ENCODE measurements around the gene RABGAP1L. TPM values are rescaled to one million over a fixed set of nuclear protein-coding genes. Genes with fewer than 3 reads are reported as not detected.

Gene RABGAP1L
- total and polyA plus RNA-seq, 2 of the 4 experiments (the other 2 are of a cell fraction): 7.9 to 26.7 TPM

GRCh38 chr1:174413632-174414031 lies 254.3 kb downstream of the RABGAP1L start:
- in situ Hi-C loops (cut with MboI; ENCODE audit: low sequenced_read_pairs): no loop called here
- Histone ChIP-seq H3K4me2 (ENCODE audit: low read depth, low read length) (peak overlapping the region; percentile 3; the same call in 1 of the 2 replicates), H4K20me1 (ENCODE audit: insufficient read depth, low read length) (no peaks in the 10 kb centered on the region), H3K14ac (replicated peaks; ENCODE audit: low read depth, low read length) (no peak overlapping the region), H3K4me3 (ENCODE audit: insufficient read depth, low read depth, low read length) (no peak overlapping the region), H2BK15ac (ENCODE audit: low read depth, low read length) (no peak overlapping the region), H3K56ac (ENCODE audit: extremely low read depth, insufficient read depth, low read length) (no peak overlapping the region), H3K36me3 (ENCODE audit: control insufficient read depth, insufficient read depth, low read length) (no peaks in the 10 kb centered on the region), H3K18ac (ENCODE audit: low read depth, low read length) (no peak overlapping the region), H4K5ac (ENCODE audit: low read depth, low read length) (no peak overlapping the region), H2AK9ac (replicated peaks; ENCODE audit: low read depth, low read length, poor library complexity) (no peak overlapping the region), H4K91ac (ENCODE audit: insufficient read depth, low read depth, low read length) (no peak overlapping the region), H2AK5ac (ENCODE audit: low read depth, low read length) (no peak overlapping the region), H2BK20ac (ENCODE audit: low read depth, low read length) (no peak overlapping the region), H2BK5ac (ENCODE audit: low read depth, low read length, poor library complexity, severe bottlenecking) (no peak overlapping the region), H3K27ac (ENCODE audit: insufficient read depth, low read length) (no peak overlapping the region), H3K27me3 (ENCODE audit: control insufficient read depth, insufficient read depth, low read length) (no peaks in the 10 kb centered on the region), H2AFZ (replicated peaks; ENCODE audit: low read length, poor library complexity) (no peak overlapping the region), H3K79me1 (ENCODE audit: low read depth in 1 of 2, low read length in 2 of 2) (no peaks in the 10 kb centered on the region; a peak in 2 of 4 replicates), H3K4ac (ENCODE audit: low read depth, low read length) (no peak overlapping the region), H4K8ac (ENCODE audit: low read depth in 2 of 2, low read length in 2 of 2) (no peak overlapping the region), H2BK120ac (ENCODE audit: low read depth, low read length) (no peak overlapping the region), H3K9me1 (ENCODE audit: insufficient read depth, low read length) (no peaks in the 10 kb centered on the region), H3K23ac (ENCODE audit: low read depth, low read length) (no peak overlapping the region), H3K4me1 (ENCODE audit: control insufficient read depth, insufficient read depth, low read length) (no peaks in the 10 kb centered on the region), H3K9ac (ENCODE audit: low read depth, low read length) (no peak overlapping the region), H3K9me3 (ENCODE audit: control insufficient read depth, insufficient read depth, low read length) (no peaks in the 10 kb centered on the region)
- WGBS, 2 experiments (ENCODE audit: extremely low coverage in 2 of 2, insufficient read length in 1 of 2): no CpG with 5 or more reads among the region's 4 CpGs
- ChIA-PET CTCF (interaction anchor here (0.6 kb wide), 1 partner anchor 1100 kb away, joined by 3 read pairs; no protein-coding TSS in a partner anchor), POLR2A (ENCODE audit: unreplicated experiment) (no interaction called here)
- DNase-seq (no peak), ATAC-seq (ENCODE audit: low read depth) (no peak)
- intact Hi-C loops (cut with micrococcal nuclease): loop anchor here (5.0 kb wide), 1 partner anchor 314 kb away; no protein-coding TSS in a partner anchor
- dilution Hi-C loops (cut with HindIII; ENCODE audit: low sequenced_read_pairs, unreplicated experiment): no loop called here
- TF ChIP-seq SMC3 (IDR thresholded peaks at IDR 0.05; ENCODE audit: low read depth, low read length) (no peak), CTCF (conservative IDR thresholded peaks at IDR 0.05; ENCODE audit: low read depth, low read length) (0 out of 2 replicates have a peak, but pooled peaks have one; percentile 24), CHD1 (IDR thresholded peaks at IDR 0.05; ENCODE audit: low read depth, low read length) (no peak)
- BruUV-seq (replicated peaks): no TSS peak
